AG04449 (cell line): Measurements from ENCODE around the gene VWDE.

Source experiments
- CTCF ChIA-PET: fragments of 350-600 bp; formaldehyde crosslinking; extraction: SDS; loops from one replicate; lab custom pipeline; 2021; ENCODE audit warnings: antibody characterized with exemption; lab: Yijun Ruan, JAX
- POLR2A ChIA-PET: fragments of 400-600, 350-600 bp; formaldehyde crosslinking; extraction: SDS; loops from one replicate; lab custom pipeline; 2020; ENCODE audit warnings: antibody characterized with exemption, inconsistent platforms; lab: Yijun Ruan, JAX
- DNase-seq: peaks from one replicate; pipeline ENCODE4 v3.0.0-alpha.2; 2010; ENCODE audit warnings: low read depth, low spot score
- H3K4me3 ChIP-seq: 2 replicates; pipeline ENCODE4 v1.5.1; 2011; ENCODE audit warnings: low read depth, mild to moderate bottlenecking, control low read depth, low read length
- TF ChIP-seq, protein P1 (sequence below): IDR thresholded peaks from one replicate; pipeline ENCODE4 v1.5.1; 2011; ENCODE audit warnings: mild to moderate bottlenecking, moderate library complexity, low read length, control low read depth, inconsistent platforms; ENCODE audit not compliant: insufficient read depth; ENCODE audit errors: missing control alignments

The VWDE gene

DNA sequence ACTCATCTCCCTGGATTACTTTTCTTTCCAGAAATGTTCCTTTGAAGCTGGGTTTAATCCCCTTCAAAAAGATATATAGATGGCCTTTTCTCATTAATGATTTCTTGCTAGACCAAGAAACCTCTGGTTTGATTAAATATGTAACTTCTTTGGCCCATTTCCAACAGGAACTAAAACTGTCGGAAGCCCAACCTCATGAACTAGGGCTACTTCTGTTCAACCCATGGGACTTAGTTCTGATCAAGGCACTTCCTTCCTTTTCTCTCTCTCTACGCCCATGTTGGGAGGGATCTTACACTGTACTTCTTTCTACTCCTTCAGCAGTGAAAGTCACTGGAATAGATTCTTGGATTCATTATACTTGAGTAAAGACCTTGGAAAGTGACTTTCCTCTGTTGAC is 109.0 kb downstream of the VWDE start:
- no peak overlapping the region for H3K4me3 ChIP-seq
- CTCF ChIA-PET: no interaction called here
- TF ChIP-seq, protein P1, sequence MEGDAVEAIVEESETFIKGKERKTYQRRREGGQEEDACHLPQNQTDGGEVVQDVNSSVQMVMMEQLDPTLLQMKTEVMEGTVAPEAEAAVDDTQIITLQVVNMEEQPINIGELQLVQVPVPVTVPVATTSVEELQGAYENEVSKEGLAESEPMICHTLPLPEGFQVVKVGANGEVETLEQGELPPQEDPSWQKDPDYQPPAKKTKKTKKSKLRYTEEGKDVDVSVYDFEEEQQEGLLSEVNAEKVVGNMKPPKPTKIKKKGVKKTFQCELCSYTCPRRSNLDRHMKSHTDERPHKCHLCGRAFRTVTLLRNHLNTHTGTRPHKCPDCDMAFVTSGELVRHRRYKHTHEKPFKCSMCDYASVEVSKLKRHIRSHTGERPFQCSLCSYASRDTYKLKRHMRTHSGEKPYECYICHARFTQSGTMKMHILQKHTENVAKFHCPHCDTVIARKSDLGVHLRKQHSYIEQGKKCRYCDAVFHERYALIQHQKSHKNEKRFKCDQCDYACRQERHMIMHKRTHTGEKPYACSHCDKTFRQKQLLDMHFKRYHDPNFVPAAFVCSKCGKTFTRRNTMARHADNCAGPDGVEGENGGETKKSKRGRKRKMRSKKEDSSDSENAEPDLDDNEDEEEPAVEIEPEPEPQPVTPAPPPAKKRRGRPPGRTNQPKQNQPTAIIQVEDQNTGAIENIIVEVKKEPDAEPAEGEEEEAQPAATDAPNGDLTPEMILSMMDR: no peak
- POLR2A ChIA-PET: no interaction called here
- no peak for DNase-seq

DNA sequence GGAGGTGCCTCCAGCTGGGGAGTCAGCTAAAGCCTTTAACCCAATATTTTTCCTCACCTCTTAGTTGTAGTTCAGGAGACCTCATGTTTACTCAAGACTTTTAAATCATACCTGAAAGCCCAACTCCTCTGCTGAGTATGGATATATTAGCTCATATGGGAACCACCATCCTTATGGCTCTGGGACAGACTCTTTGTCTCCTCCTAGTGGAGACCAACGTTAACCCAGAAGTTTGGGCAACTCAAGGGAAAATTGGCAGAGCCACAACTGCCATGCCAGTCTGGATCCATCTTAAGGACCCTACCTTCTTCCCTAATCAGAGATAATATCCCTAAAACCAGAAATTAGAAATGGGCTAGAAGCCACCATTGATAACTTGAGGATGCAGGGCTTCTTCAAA is 111.8 kb downstream of the VWDE start:
- ChIA-PET POLR2A (no interaction called here), CTCF (interaction anchor here (1.1 kb wide), 1 partner anchor 225 kb away, joined by 3 read pairs; no protein-coding TSS in a partner anchor)
- no peak overlapping the region for H3K4me3 ChIP-seq
- TF ChIP-seq, protein P1: peak; percentile 15
- DNase-seq: no peak

DNA sequence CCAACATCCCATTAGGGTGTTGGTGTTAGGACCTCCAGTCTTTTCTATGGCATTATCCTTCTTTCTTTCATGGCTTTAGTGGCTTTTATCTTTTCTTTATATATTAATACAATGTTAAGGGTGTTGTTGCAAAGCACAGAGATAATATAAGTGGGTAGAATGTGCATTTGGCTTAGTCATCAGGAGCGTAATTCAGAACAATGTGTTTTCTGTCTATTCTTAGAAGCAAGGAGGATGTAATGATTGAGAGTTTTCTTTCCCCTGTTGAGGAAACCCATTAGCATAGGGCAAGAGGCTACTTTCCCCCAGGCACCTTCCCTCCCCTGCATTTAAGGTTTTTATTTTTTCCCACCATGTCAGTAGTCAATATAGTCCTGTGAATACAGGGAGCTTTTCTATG is 112.9 kb downstream of the VWDE start:
- H3K4me3 ChIP-seq: no peak overlapping the region
- ChIA-PET POLR2A (no interaction called here), CTCF (no interaction called here)
- DNase-seq: no peak
- TF ChIP-seq, protein P1: no peak

DNA sequence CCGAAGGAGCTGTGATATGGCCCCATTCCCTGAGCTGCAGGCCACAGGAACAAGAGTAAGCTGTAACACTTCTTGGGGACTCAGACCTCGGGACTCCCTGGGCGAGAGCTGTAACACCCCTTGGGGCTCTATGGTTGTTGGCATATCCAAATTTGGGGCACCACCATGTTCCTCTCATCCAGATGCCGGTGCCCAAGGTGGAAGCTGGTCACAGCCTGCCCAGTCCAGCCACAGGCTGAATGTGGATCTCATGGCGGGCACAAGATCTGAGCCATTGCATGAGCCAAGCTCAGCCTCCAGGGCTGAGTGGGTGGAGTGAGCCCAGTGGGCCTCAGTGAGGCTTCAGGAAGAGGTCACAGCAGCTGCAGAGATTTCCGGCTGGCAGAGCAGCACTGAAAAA is 113.7 kb downstream of the VWDE start:
- no peak overlapping the region for H3K4me3 ChIP-seq
- DNase-seq: no peak
- ChIA-PET CTCF (no interaction called here), POLR2A (no interaction called here)
- TF ChIP-seq, protein P1: no peak

DNA sequence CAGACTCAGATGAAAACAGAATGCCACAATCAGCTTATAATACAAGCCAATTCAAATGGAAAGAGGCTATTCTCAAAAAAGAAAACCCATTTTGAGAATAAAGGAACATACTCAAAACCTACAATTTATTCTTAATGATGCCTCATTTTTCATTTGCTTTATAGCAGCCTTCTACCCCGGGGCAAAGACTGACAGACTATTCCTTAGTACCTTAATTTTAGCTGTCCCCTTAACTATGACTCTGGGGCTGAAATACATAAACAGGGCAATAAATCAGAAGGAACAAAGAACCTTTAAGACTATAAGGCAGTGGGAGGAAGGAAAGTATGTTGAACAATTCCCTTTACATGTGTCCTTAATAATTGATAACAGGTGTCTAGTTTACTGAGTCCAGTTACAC is 115.8 kb downstream of the VWDE start:
- ChIA-PET POLR2A (no interaction called here), CTCF (no interaction called here)
- TF ChIP-seq, protein P1: no peak
- DNase-seq: no peak
- H3K4me3 ChIP-seq: no peak overlapping the region

DNA sequence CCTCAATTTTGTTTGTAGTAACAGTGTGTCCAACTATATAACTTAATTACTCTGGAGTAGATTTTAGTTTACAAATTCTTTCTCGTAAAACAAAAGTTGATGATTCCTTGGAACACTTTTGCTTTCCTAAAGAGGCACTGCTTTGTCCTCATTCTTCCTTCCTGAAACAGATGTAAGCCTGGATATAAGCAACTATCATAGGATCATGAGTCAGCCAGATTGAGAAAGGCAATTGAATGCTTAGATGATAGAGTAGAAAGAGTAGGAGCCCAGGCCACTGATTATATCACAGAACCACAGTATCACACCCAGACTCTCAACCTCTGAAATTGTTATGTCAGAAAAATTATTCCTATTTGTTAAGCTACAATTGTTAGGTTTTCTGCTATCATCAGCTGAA is 122.6 kb downstream of the VWDE start:
- ChIA-PET POLR2A (no interaction called here), CTCF (no interaction called here)
- TF ChIP-seq, protein P1: no peak
- no peak overlapping the region for H3K4me3 ChIP-seq
- no peak for DNase-seq
